ENCODE measurements around the gene RPL37.

RPL37 gene

DNA sequence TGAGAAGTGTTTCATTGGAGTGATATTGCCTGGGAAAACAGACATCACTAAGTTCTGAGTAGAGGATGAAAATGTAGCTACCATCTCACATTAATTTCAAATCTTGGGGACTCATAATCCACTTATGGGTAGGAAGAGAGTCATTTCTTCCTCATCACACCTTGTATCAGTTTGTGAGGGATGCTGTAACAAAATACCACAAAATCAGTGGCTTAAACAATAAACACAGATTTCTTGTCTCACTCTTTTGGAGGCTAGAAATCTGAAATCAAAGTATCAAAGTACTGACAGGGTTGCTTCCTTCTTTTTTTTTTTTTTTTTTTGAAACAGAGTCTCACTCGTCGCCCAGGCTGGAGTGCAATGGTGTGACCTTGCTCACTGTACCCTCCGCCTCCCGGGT, 9.5 kb upstream of the RPL37 start:
- peaks cover 27% of the 10 kb centered on the region for H3K27me3 ChIP-seq (ENCODE audit: insufficient read depth, low read length, poor library complexity)
- no peaks in the 10 kb centered on the region for H4K20me1 ChIP-seq (ENCODE audit: insufficient read depth, low read length)
- no peak for TF ChIP-seq EZH2 (IDR thresholded peaks at IDR 0.05; ENCODE audit: borderline replicate concordance, low read depth, low read length, severe bottlenecking)
- TF ChIP-seq, protein P1, sequence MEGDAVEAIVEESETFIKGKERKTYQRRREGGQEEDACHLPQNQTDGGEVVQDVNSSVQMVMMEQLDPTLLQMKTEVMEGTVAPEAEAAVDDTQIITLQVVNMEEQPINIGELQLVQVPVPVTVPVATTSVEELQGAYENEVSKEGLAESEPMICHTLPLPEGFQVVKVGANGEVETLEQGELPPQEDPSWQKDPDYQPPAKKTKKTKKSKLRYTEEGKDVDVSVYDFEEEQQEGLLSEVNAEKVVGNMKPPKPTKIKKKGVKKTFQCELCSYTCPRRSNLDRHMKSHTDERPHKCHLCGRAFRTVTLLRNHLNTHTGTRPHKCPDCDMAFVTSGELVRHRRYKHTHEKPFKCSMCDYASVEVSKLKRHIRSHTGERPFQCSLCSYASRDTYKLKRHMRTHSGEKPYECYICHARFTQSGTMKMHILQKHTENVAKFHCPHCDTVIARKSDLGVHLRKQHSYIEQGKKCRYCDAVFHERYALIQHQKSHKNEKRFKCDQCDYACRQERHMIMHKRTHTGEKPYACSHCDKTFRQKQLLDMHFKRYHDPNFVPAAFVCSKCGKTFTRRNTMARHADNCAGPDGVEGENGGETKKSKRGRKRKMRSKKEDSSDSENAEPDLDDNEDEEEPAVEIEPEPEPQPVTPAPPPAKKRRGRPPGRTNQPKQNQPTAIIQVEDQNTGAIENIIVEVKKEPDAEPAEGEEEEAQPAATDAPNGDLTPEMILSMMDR (IDR thresholded peaks at IDR 0.05; ENCODE audit: borderline replicate concordance, extremely low read depth, low read length, poor library complexity, severe bottlenecking): no peak
- H3K36me3 ChIP-seq (ENCODE audit: insufficient read depth, low read length): no peaks in the 10 kb centered on the region
- no peak overlapping the region for H3K4me3 ChIP-seq (ENCODE audit: low read depth in 1 of 2, low read length in 2 of 2)
- no peaks in the 10 kb centered on the region for H3K4me1 ChIP-seq (ENCODE audit: insufficient read depth, low read length)
- ATAC-seq (ENCODE audit: insufficient read depth, low read depth) (no peak), DNase-seq (no peak)
- H3K9me3 ChIP-seq (ENCODE audit: insufficient read depth, low read length, severe bottlenecking): no peaks in the 10 kb centered on the region
- H2AFZ ChIP-seq (ENCODE audit: low read depth, low read length): no peak overlapping the region
- no peaks in the 10 kb centered on the region for H3K79me2 ChIP-seq (ENCODE audit: insufficient read depth, low read length)
- H3K4me2 ChIP-seq (ENCODE audit: insufficient read depth, low read length): no peak overlapping the region
- H3K27ac ChIP-seq (ENCODE audit: low read length): no peak overlapping the region
- H3K9ac ChIP-seq (ENCODE audit: low read depth, low read length): no peak overlapping the region

- Histone ChIP-seq H3K27me3 (ENCODE audit: insufficient read depth, low read length, poor library complexity) (peaks cover 27% of the 10 kb centered on the region), H3K36me3 (ENCODE audit: insufficient read depth, low read length) (no peaks in the 10 kb centered on the region), H3K9ac (ENCODE audit: low read depth, low read length) (no peak overlapping the region), H4K20me1 (ENCODE audit: insufficient read depth, low read length) (no peaks in the 10 kb centered on the region), H3K9me3 (ENCODE audit: insufficient read depth, low read length, severe bottlenecking) (no peaks in the 10 kb centered on the region), H3K27ac (ENCODE audit: low read length) (no peak overlapping the region), H2AFZ (ENCODE audit: low read depth, low read length) (no peak overlapping the region), H3K4me3 (ENCODE audit: low read depth in 1 of 2, low read length in 2 of 2) (no peak overlapping the region), H3K4me2 (ENCODE audit: insufficient read depth, low read length) (no peak overlapping the region), H3K79me2 (ENCODE audit: insufficient read depth, low read length) (no peaks in the 10 kb centered on the region), H3K4me1 (ENCODE audit: insufficient read depth, low read length) (no peaks in the 10 kb centered on the region)
- ATAC-seq (ENCODE audit: insufficient read depth, low read depth): no peak
- no peak for TF ChIP-seq EZH2 (IDR thresholded peaks at IDR 0.05; ENCODE audit: borderline replicate concordance, low read depth, low read length, severe bottlenecking)
- TF ChIP-seq, protein P1 (IDR thresholded peaks at IDR 0.05; ENCODE audit: borderline replicate concordance, extremely low read depth, low read length, poor library complexity, severe bottlenecking): no peak
- no peak for DNase-seq
Measured at GRCh38 chr5:40842351-40842750, 7.3 kb upstream of the RPL37 start.

- Histone ChIP-seq H3K79me2 (ENCODE audit: insufficient read depth, low read length) (no peaks in the 10 kb centered on the region), H4K20me1 (ENCODE audit: insufficient read depth, low read length) (no peaks in the 10 kb centered on the region), H3K27ac (ENCODE audit: low read length) (no peak within 1 kb of the TSS), H3K9me3 (ENCODE audit: insufficient read depth, low read length, severe bottlenecking) (no peaks in the 10 kb centered on the region), H2AFZ (ENCODE audit: low read depth, low read length) (no peak within 1 kb of the TSS), H3K4me1 (ENCODE audit: insufficient read depth, low read length) (no peaks in the 10 kb centered on the region), H3K9ac (ENCODE audit: low read depth, low read length) (no peak within 1 kb of the TSS), H3K27me3 (ENCODE audit: insufficient read depth, low read length, poor library complexity) (peaks cover 27% of the 10 kb centered on the region), H3K4me2 (ENCODE audit: insufficient read depth, low read length) (no peak within 1 kb of the TSS), H3K4me3 (ENCODE audit: low read depth in 1 of 2, low read length in 2 of 2) (no peak within 1 kb of the TSS), H3K36me3 (ENCODE audit: insufficient read depth, low read length) (no peaks in the 10 kb centered on the region)
- TF ChIP-seq, protein P1 (IDR thresholded peaks at IDR 0.05; ENCODE audit: borderline replicate concordance, extremely low read depth, low read length, poor library complexity, severe bottlenecking): no peak
- no peak for TF ChIP-seq EZH2 (IDR thresholded peaks at IDR 0.05; ENCODE audit: borderline replicate concordance, low read depth, low read length, severe bottlenecking)
- ATAC-seq (ENCODE audit: insufficient read depth, low read depth) (no peak), DNase-seq (no peak)
Measured at GRCh38 chr5:40841068-40841805, 6.2 kb upstream of the RPL37 start, which contains the start of gene CARD6. Gene CARD6 (plus strand): TSS chr5:40841367. CDS start chr5:40841383, 16 bp downstream.
